WTC11 (cell line): Measurements from ENCODE around the gene GSDME. TPM values are rescaled to one million over a fixed set of nuclear protein-coding genes. Genes with fewer than 3 reads are reported as not detected.
A peak's percentile ranks its signal among the peaks of the same experiment; 100 is the strongest.

Experiments
- ATAC-seq: fragments of 200-7000 bp; cut with Tn5 transposase; 2 replicates; pipeline ENCODE4 v1.10.0; 2021; ENCODE audit warnings: mild to moderate bottlenecking, moderate library complexity
- CTCF ChIA-PET: fragments of 300-600 bp; sonication (Branson Sonifier 250); formaldehyde crosslinking; loops from one replicate; lab custom pipeline; 2021; ENCODE audit warnings: antibody characterized with exemption; lab: Charles Lee
- POLR2A ChIA-PET: fragments of 350-600 bp; sonication (Branson Sonifier 250); formaldehyde crosslinking; loops from one replicate; lab custom pipeline; 2021; ENCODE audit warnings: antibody characterized with exemption; lab: Charles Lee
- DNase-seq: peaks from one replicate; pipeline ENCODE4 v3.0.0; 2021; ENCODE audit warnings: low spot score
- H3K27ac Mint-ChIP-seq: 2 replicates; pipeline ENCODE4 v1.8.0; 2021; ENCODE audit warnings: mixed read lengths
- H3K27me3 Mint-ChIP-seq: 2 replicates; pipeline ENCODE4 v1.8.0; 2021; ENCODE audit warnings: low read depth, mild to moderate bottlenecking, moderate library complexity, mixed read lengths
- H3K36me3 Mint-ChIP-seq: 2 replicates; pipeline ENCODE4 v1.8.0; 2021; ENCODE audit warnings: mixed read lengths
- H3K4me1 Mint-ChIP-seq: 2 replicates; pipeline ENCODE4 v1.8.0; 2022; ENCODE audit warnings: mixed read lengths
- H3K4me3 Mint-ChIP-seq: 2 replicates; pipeline ENCODE4 v1.8.0; 2021; ENCODE audit warnings: mild to moderate bottlenecking, moderate library complexity, mixed read lengths
- H3K9me3 Mint-ChIP-seq: 2 replicates; pipeline ENCODE4 v1.8.0; 2021; ENCODE audit warnings: mixed read lengths
- ATF1 ChIP-seq: sonication (generic); formaldehyde crosslinking; IDR thresholded peaks from 2 replicates; pipeline ENCODE4 v1.8.1; 2023; ENCODE audit warnings: mild to moderate bottlenecking, moderate library complexity, missing genetic modification reagents
- ATF6 ChIP-seq: sonication (generic); formaldehyde crosslinking; IDR thresholded peaks from 2 replicates; pipeline ENCODE4 v1.8.1; 2023; ENCODE audit warnings: mild to moderate bottlenecking, missing genetic modification reagents
- EMX1 ChIP-seq: fragments of 250-450 bp; sonication (Bioruptor Pico); IDR thresholded peaks from 2 replicates; pipeline ENCODE4 v1.8.0; 2021; ENCODE audit warnings: mild to moderate bottlenecking
- ESRRA ChIP-seq: sonication (generic); formaldehyde crosslinking; IDR thresholded peaks from 2 replicates; pipeline ENCODE4 v1.8.1; 2022; ENCODE audit warnings: mild to moderate bottlenecking, missing genetic modification reagents, borderline replicate concordance
- FOXK1 ChIP-seq: sonication (generic); formaldehyde crosslinking; IDR thresholded peaks from 2 replicates; pipeline ENCODE4 v1.8.0; 2022; ENCODE audit warnings: mild to moderate bottlenecking, moderate library complexity, missing genetic modification reagents
- JAZF1 ChIP-seq: fragments of 250-450 bp; sonication (Bioruptor Pico); IDR thresholded peaks from 2 replicates; pipeline ENCODE4 v1.9.0; 2021; ENCODE audit warnings: moderate library complexity, mild to moderate bottlenecking, inconsistent platforms
- NFYB ChIP-seq: sonication (generic); formaldehyde crosslinking; conservative IDR thresholded peaks from 2 replicates; pipeline ENCODE4 v1.8.0; 2022; ENCODE audit warnings: low read depth, missing genetic modification reagents
- NR1H2 ChIP-seq: sonication (generic); formaldehyde crosslinking; IDR thresholded peaks from 2 replicates; pipeline ENCODE4 v1.9.0; 2021; ENCODE audit warnings: mild to moderate bottlenecking, moderate library complexity, missing genetic modification reagents
- NR3C1 ChIP-seq: sonication (generic); formaldehyde crosslinking; conservative IDR thresholded peaks from 2 replicates; pipeline ENCODE4 v1.8.1; 2023; ENCODE audit warnings: low read depth, mild to moderate bottlenecking, missing genetic modification reagents
- PRDM15 ChIP-seq: sonication (generic); formaldehyde crosslinking; IDR thresholded peaks from 2 replicates; pipeline ENCODE4 v1.8.0; 2022; ENCODE audit warnings: missing genetic modification reagents
- RELA ChIP-seq: sonication (generic); formaldehyde crosslinking; IDR thresholded peaks from 2 replicates; pipeline ENCODE4 v1.8.1; 2022; ENCODE audit warnings: missing genetic modification reagents, mild to moderate bottlenecking, borderline replicate concordance
- SOX15 ChIP-seq: fragments of 250-450 bp; sonication (Bioruptor Pico); IDR thresholded peaks from 2 replicates; pipeline ENCODE4 v1.9.0; 2021; ENCODE audit warnings: mild to moderate bottlenecking
- TEAD1 ChIP-seq: sonication (generic); formaldehyde crosslinking; IDR thresholded peaks from 2 replicates; pipeline ENCODE4 v1.8.0; 2022; ENCODE audit warnings: mild to moderate bottlenecking, missing genetic modification reagents
- TEAD4 ChIP-seq: sonication (generic); formaldehyde crosslinking; IDR thresholded peaks from 2 replicates; pipeline ENCODE4 v1.8.0; 2022; ENCODE audit warnings: mild to moderate bottlenecking, missing genetic modification reagents
- ZNF263 ChIP-seq: sonication (generic); formaldehyde crosslinking; IDR thresholded peaks from 2 replicates; pipeline ENCODE4 v1.8.1; 2022; ENCODE audit warnings: low read depth, mild to moderate bottlenecking, moderate library complexity, missing genetic modification reagents
- ZNF281 ChIP-seq: sonication (generic); formaldehyde crosslinking; IDR thresholded peaks from 2 replicates; pipeline ENCODE4 v1.8.0; 2023; ENCODE audit warnings: mild to moderate bottlenecking, missing genetic modification reagents
- ZNF317 ChIP-seq: sonication (generic); formaldehyde crosslinking; IDR thresholded peaks from 2 replicates; pipeline ENCODE4 v1.8.1; 2023; ENCODE audit warnings: low read depth, mild to moderate bottlenecking, moderate library complexity, missing genetic modification reagents, borderline replicate concordance
- total RNA-seq: library from RNA; stranded (reverse); gene quantifications from 3 replicates; pipeline ENCODE4 v1.2.3, GENCODE V29; 2021
- TF ChIP-seq, protein P1 (sequence below): fragments of 250-450 bp; sonication (Bioruptor Pico); IDR thresholded peaks from 2 replicates; pipeline ENCODE4 v1.9.0; 2021; ENCODE audit warnings: mild to moderate bottlenecking, borderline replicate concordance

GSDME gene
- total RNA-seq, 1 experiment from 2014 or later: 4.8 TPM

- ChIA-PET CTCF (interaction anchor here (0.7 to 1.9 kb wide), 10 partner anchors 10 to 439 kb away, joined by 3 to 16 read pairs (median 3); no protein-coding TSS in a partner anchor), POLR2A (interaction anchor here (1.2 kb wide), 1 partner anchor 10 kb away, joined by 4 read pairs; no protein-coding TSS in a partner anchor)
- Mint-ChIP-seq H3K36me3 (no peaks in the 10 kb centered on the region), H3K9me3 (no peaks in the 10 kb centered on the region), H3K4me3 (0 out of 2 replicates have a peak overlapping the region, but pooled peaks have one; percentile 1), H3K4me1 (peaks cover 64% of the 10 kb centered on the region), H3K27me3 (peaks cover 23% of the 10 kb centered on the region), H3K27ac (peak overlapping the region; percentile 94)
- ATAC-seq (peak; percentile 75), DNase-seq (peak; percentile 52)
- TF ChIP-seq TEAD1 (CRISPR knock-in tag) (no peak), PRDM15 (CRISPR knock-in tag) (peak; percentile 54; the same call in 1 of the 2 replicates), EMX1 (CRISPR knock-in tag) (0 out of 2 replicates have a peak, but pooled peaks have one; percentile 15), ATF1 (CRISPR knock-in tag) (no peak), TEAD4 (no peak), JAZF1 (CRISPR knock-in tag) (no peak), NR3C1 (CRISPR knock-in tag) (no peak), ESRRA (no peak)
- TF ChIP-seq, protein P1, sequence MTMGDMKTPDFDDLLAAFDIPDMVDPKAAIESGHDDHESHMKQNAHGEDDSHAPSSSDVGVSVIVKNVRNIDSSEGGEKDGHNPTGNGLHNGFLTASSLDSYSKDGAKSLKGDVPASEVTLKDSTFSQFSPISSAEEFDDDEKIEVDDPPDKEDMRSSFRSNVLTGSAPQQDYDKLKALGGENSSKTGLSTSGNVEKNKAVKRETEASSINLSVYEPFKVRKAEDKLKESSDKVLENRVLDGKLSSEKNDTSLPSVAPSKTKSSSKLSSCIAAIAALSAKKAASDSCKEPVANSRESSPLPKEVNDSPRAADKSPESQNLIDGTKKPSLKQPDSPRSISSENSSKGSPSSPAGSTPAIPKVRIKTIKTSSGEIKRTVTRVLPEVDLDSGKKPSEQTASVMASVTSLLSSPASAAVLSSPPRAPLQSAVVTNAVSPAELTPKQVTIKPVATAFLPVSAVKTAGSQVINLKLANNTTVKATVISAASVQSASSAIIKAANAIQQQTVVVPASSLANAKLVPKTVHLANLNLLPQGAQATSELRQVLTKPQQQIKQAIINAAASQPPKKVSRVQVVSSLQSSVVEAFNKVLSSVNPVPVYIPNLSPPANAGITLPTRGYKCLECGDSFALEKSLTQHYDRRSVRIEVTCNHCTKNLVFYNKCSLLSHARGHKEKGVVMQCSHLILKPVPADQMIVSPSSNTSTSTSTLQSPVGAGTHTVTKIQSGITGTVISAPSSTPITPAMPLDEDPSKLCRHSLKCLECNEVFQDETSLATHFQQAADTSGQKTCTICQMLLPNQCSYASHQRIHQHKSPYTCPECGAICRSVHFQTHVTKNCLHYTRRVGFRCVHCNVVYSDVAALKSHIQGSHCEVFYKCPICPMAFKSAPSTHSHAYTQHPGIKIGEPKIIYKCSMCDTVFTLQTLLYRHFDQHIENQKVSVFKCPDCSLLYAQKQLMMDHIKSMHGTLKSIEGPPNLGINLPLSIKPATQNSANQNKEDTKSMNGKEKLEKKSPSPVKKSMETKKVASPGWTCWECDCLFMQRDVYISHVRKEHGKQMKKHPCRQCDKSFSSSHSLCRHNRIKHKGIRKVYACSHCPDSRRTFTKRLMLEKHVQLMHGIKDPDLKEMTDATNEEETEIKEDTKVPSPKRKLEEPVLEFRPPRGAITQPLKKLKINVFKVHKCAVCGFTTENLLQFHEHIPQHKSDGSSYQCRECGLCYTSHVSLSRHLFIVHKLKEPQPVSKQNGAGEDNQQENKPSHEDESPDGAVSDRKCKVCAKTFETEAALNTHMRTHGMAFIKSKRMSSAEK (CRISPR knock-in tag): no peak
Observed at GRCh38 chr7:24725554-24726241, 31.6 kb downstream of the GSDME start.

GRCh38 chr7:24724451-24725190 is 32.6 kb downstream of the GSDME start:
- CTCF ChIA-PET: interaction anchor here (1.0 to 1.1 kb wide), 2 partner anchors 88 to 406 kb away, joined by 3 read pairs; no protein-coding TSS in a partner anchor
- peak overlapping the region; percentile 94; the same call in 1 of the 2 replicates for H3K27ac Mint-ChIP-seq
- peaks cover 64% of the 10 kb centered on the region for H3K4me1 Mint-ChIP-seq
- DNase-seq: no peak
- no peak overlapping the region for H3K4me3 Mint-ChIP-seq
- TF ChIP-seq SOX15 (no peak), ZNF263 (CRISPR knock-in tag) (no peak), NFYB (CRISPR knock-in tag) (no peak)
- TF ChIP-seq, all 79 proteins: peak for 0
- POLR2A ChIA-PET: no interaction called here
- H3K9me3 Mint-ChIP-seq: no peaks in the 10 kb centered on the region
- H3K36me3 Mint-ChIP-seq: no peaks in the 10 kb centered on the region
- H3K27me3 Mint-ChIP-seq: peaks cover 22% of the 10 kb centered on the region
- ATAC-seq: no peak

DNA sequence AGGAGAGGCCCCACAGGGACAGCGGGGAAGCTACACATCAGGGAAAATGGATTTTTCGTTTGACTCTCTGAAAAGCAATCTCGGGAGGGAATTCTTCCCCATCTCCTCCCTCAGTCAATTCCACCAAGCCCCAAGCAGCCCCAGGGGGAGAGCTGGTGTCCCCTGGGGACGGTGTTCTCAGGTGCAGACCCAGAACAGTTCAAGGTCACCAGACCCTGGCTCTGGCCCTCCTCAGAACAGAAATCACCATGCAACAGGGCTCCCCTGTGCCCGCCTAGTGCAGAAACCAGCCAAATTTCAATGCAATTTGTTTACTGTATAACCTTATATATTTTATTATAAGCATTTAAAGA is 34.1 kb downstream of the GSDME start:
- ATAC-seq (no peak), DNase-seq (no peak)
- Mint-ChIP-seq H3K27ac (no peak overlapping the region), H3K36me3 (no peaks in the 10 kb centered on the region), H3K27me3 (peaks cover 14% of the 10 kb centered on the region), H3K9me3 (no peaks in the 10 kb centered on the region), H3K4me3 (no peak overlapping the region), H3K4me1 (peaks cover 64% of the 10 kb centered on the region)
- ChIA-PET CTCF (interaction anchor here (0.6 to 1.6 kb wide), 11 partner anchors 8 to 439 kb away, joined by 3 to 5 read pairs (median 4); partner anchors contain the start of gene NPY), POLR2A (no interaction called here)
- TF ChIP-seq NR1H2 (CRISPR knock-in tag) (no peak), ZNF281 (CRISPR knock-in tag) (no peak), ZNF317 (CRISPR knock-in tag) (no peak), RELA (CRISPR knock-in tag) (no peak), FOXK1 (CRISPR knock-in tag) (no peak), ATF6 (CRISPR knock-in tag) (no peak)
